ENCODE results near the gene RAB3C.

- no peak for TF ChIP-seq CTCF (conservative IDR thresholded peaks at IDR 0.05; ENCODE audit: low read depth in 2 of 2)
- no peak for TF ChIP-seq ZNF331 (CRISPR knock-in tag; IDR thresholded peaks at IDR 0.05; ENCODE audit: low read depth)
- no peak for TF ChIP-seq EZH2 (IDR thresholded peaks at IDR 0.05; ENCODE audit: low read depth, unreplicated experiment)
These were observed 66.0 kb downstream of the RAB3C start for GRCh38 chr5:58648846-58649245.
